ENCODE measurements around the gene MRPS11.
"Not testable (repeated sequence)": the region's sequence is repeated elsewhere in the genome, so short reads cannot be mapped to it uniquely, and the experiment has no call there.

Gene MRPS11

GRCh38 chr15:88467073-88467934 is at the start of gene MRPS11, which contains the start of gene MRPL46:
Gene MRPS11, plus strand, starts transcription at chr15:88467708. Its CDS starts 10 bp downstream, at chr15:88467718.
Gene MRPL46, minus strand, starts transcription at chr15:88467388. Its CDS starts 11 bp downstream, at chr15:88467377.
- DNase-seq: peak; percentile 90

GRCh38 chr15:88419830-88420229 is 47.7 kb upstream of the MRPS11 start:
- DNase-seq: no peak

- no peak for DNase-seq
Measured at GRCh38 chr15:88423331-88423730, 44.2 kb upstream of the MRPS11 start.

GRCh38 chr15:88426304-88426703 is 41.2 kb upstream of the MRPS11 start:
- DNase-seq: no peak

- no peak for DNase-seq
Measured at GRCh38 chr15:88428053-88428452, 39.5 kb upstream of the MRPS11 start.

GRCh38 chr15:88428805-88429605 is 38.5 kb upstream of the MRPS11 start:
- DNase-seq: no peak

GRCh38 chr15:88430051-88430450 is 37.5 kb upstream of the MRPS11 start:
- DNase-seq: no peak

GRCh38 chr15:88431441-88431840 is 36.1 kb upstream of the MRPS11 start:
- DNase-seq: no peak

- no peak for DNase-seq
Measured at GRCh38 chr15:88433046-88433685, 34.3 kb upstream of the MRPS11 start.

- not testable (repeated sequence) for DNase-seq
Measured at GRCh38 chr15:88434106-88434505, 33.4 kb upstream of the MRPS11 start.

- DNase-seq: peak; percentile 29
Measured at GRCh38 chr15:88438181-88438580, 29.3 kb upstream of the MRPS11 start.

GRCh38 chr15:88440021-88440420 is 27.5 kb upstream of the MRPS11 start:
- peak; percentile 54 for DNase-seq

- DNase-seq: peak; percentile 18
Measured at GRCh38 chr15:88441076-88441730, 26.3 kb upstream of the MRPS11 start.

- DNase-seq: peak; percentile 33
Measured at GRCh38 chr15:88447206-88447605, 20.3 kb upstream of the MRPS11 start.

- peak; percentile 28 for DNase-seq
Measured at GRCh38 chr15:88447741-88448140, 19.8 kb upstream of the MRPS11 start.

- DNase-seq: peak; percentile 42
Measured at GRCh38 chr15:88448991-88449461, 18.5 kb upstream of the MRPS11 start.

GRCh38 chr15:88449581-88449980 is 17.9 kb upstream of the MRPS11 start:
- no peak for DNase-seq

- DNase-seq: peak; percentile 90
Measured at GRCh38 chr15:88450125-88450798, 17.2 kb upstream of the MRPS11 start.

- peak; percentile 23 for DNase-seq
Measured at GRCh38 chr15:88453651-88454050, 13.9 kb upstream of the MRPS11 start.

- DNase-seq: no peak
Measured at GRCh38 chr15:88454236-88454635, 13.3 kb upstream of the MRPS11 start.

GRCh38 chr15:88454867-88455810 is 12.4 kb upstream of the MRPS11 start:
- peak; percentile 83 for DNase-seq

Measured in islet precursor cell (in vitro differentiated cells).